H1 (cell line): ENCODE data around the gene FRMD4A. TPM values are rescaled to one million over a fixed set of nuclear protein-coding genes. Genes with fewer than 3 reads are reported as not detected.

Experiments used
- CTCF ChIA-PET: fragments of 300-600 bp; sonication (Branson Sonifier 250); formaldehyde crosslinking; loops from one replicate; lab custom pipeline; 2021; ENCODE audit not compliant: partially characterized antibody; lab: Charles Lee
- POLR2A ChIA-PET: fragments of 300-600 bp; sonication (Branson Sonifier 250); formaldehyde crosslinking; loops from one replicate; lab custom pipeline; 2021; ENCODE audit warnings: inconsistent platforms; ENCODE audit not compliant: partially characterized antibody; lab: Charles Lee
- DNase-seq, 2 experiments: peaks; one replicate each; pipeline versions ENCODE4 v3.0.0 to v3.0.0-alpha.2; 2010 to 2022; ENCODE audit warnings: low spot score in 2 of 2, low read depth in 1 of 2, mixed read lengths in 1 of 2
- FAIRE-seq: peaks from 2 replicates; lab custom pipeline; 2011; peaks lifted over from hg19 to GRCh38; lab: Jason Lieb, UNC
- H2AFZ ChIP-seq: 2 replicates; pipeline ENCODE4 v1.8.1; 2012; ENCODE audit warnings: low read length, inconsistent platforms
- H2AK5ac ChIP-seq: 2 replicates; pipeline ENCODE4 v1.6.1; 2013; ENCODE audit warnings: low read depth, low read length
- H2BK120ac ChIP-seq: replicated peaks from 2 replicates; pipeline ENCODE3; 2013; ENCODE audit warnings: low read depth, low read length, inconsistent platforms
- H2BK12ac ChIP-seq: 2 replicates; pipeline ENCODE4 v1.6.1; 2013; ENCODE audit warnings: low read depth, low read length
- H2BK15ac ChIP-seq: 2 replicates; pipeline ENCODE4 v1.6.1; 2013; ENCODE audit warnings: low read length
- H2BK20ac ChIP-seq: 2 replicates; pipeline ENCODE4 v1.6.1; 2013; ENCODE audit warnings: low read length
- H2BK5ac ChIP-seq: 2 replicates; pipeline ENCODE4 v1.6.1; 2013; ENCODE audit warnings: low read depth, low read length
- H3K14ac ChIP-seq: 2 replicates; pipeline ENCODE4 v1.6.1; 2013; ENCODE audit warnings: inconsistent platforms; ENCODE audit not compliant: insufficient read length
- H3K18ac ChIP-seq: 2 replicates; pipeline ENCODE4 v1.6.1; 2013; ENCODE audit warnings: low read length; ENCODE audit errors: extremely low read depth
- H3K23ac ChIP-seq: 2 replicates; pipeline ENCODE4 v1.6.1; 2013; ENCODE audit warnings: inconsistent platforms; ENCODE audit not compliant: insufficient read length
- H3K23me2 ChIP-seq: 2 replicates; pipeline ENCODE4 v1.6.1; 2013; ENCODE audit warnings: low read depth, low read length
- H3K27ac ChIP-seq: 2 replicates; pipeline ENCODE4 v1.6.1; 2011; ENCODE audit warnings: low read depth, low read length, inconsistent platforms
- H3K27me3 ChIP-seq, 4 experiments: replicated peaks in 1 of 4; 1 replicate in 1 of 4; 2 replicates in 3 of 4; pipeline versions ENCODE4 v1.6.1 to v1.8.1; 2011 to 2013; ENCODE audit warnings: low read length in 3 of 4, mild to moderate bottlenecking in 3 of 4, inconsistent platforms in 2 of 4, mixed read lengths in 2 of 4, moderate library complexity in 1 of 4; ENCODE audit not compliant: control insufficient read depth in 3 of 4, insufficient read depth in 3 of 4; ENCODE audit errors: extremely low read depth in 1 of 4
- H3K36me3 ChIP-seq, 4 experiments: 2 replicates each; pipeline versions ENCODE4 v1.6.1 to v1.8.1; 2011 to 2013; ENCODE audit warnings: mild to moderate bottlenecking in 4 of 4, low read length in 3 of 4, moderate library complexity in 2 of 4, control low read depth in 1 of 4, inconsistent platforms in 1 of 4; ENCODE audit not compliant: insufficient read depth in 4 of 4, control insufficient read depth in 2 of 4
- H3K4ac ChIP-seq: replicated peaks from 2 replicates; pipeline ENCODE3; 2013; ENCODE audit warnings: low read length, low read depth, mixed read lengths, inconsistent platforms; ENCODE audit not compliant: insufficient read length
- H3K4me1 ChIP-seq, 4 experiments: replicated peaks in 1 of 4; 1 replicate in 1 of 4; 2 replicates in 3 of 4; pipeline versions ENCODE4 v1.6.1 to v1.8.1; 2011 to 2013; ENCODE audit warnings: low read length in 3 of 4, inconsistent platforms in 2 of 4, mixed read lengths in 1 of 4; ENCODE audit not compliant: insufficient read depth in 4 of 4, control insufficient read depth in 3 of 4
- H3K4me2 ChIP-seq, 2 experiments: 2 replicates each; pipeline versions ENCODE4 v1.6.1 to v1.8.1; 2011 to 2013; ENCODE audit warnings: low read depth in 2 of 2, low read length in 2 of 2, control low read depth in 1 of 2, inconsistent platforms in 1 of 2, mild to moderate bottlenecking in 1 of 2; ENCODE audit not compliant: insufficient read depth in 1 of 2
- H3K4me3 ChIP-seq, 4 experiments: fragments of 200-600, 300-600 bp in 1 of 4; sonication (generic), shearing (Covaris generic), sonication (Bioruptor Twin) in 1 of 4; 2 replicates each; pipeline versions ENCODE4 v1.5.1 to v1.8.1; 2011 to 2016; ENCODE audit warnings: low read length in 4 of 4, low read depth in 3 of 4, control low read depth in 2 of 4, inconsistent platforms in 2 of 4, mild to moderate bottlenecking in 2 of 4, mixed read lengths in 1 of 4, moderate library complexity in 1 of 4; ENCODE audit not compliant: insufficient read depth in 2 of 4; ENCODE audit errors: extremely low read depth in 1 of 4
- H3K56ac ChIP-seq: replicated peaks from 2 replicates; pipeline ENCODE3; 2013; ENCODE audit warnings: low read depth, mild to moderate bottlenecking, mixed read lengths, low read length, inconsistent platforms; ENCODE audit not compliant: insufficient read length
- H3K79me1 ChIP-seq: 2 replicates; pipeline ENCODE4 v1.6.1; 2013; ENCODE audit warnings: low read depth, low read length, control low read depth
- H3K79me2 ChIP-seq, 2 experiments: 2 replicates each; pipeline versions ENCODE4 v1.6.1 to v1.8.1; 2012 to 2013; ENCODE audit warnings: low read length in 2 of 2, mild to moderate bottlenecking in 2 of 2, inconsistent platforms in 1 of 2; ENCODE audit not compliant: insufficient read depth in 2 of 2, control insufficient read depth in 1 of 2
- H3K9ac ChIP-seq, 4 experiments: replicated peaks in 1 of 4; 1 replicate in 1 of 4; 2 replicates in 3 of 4; pipeline versions ENCODE4 v1.6.1 to v1.8.1; 2011 to 2013; ENCODE audit warnings: low read depth in 3 of 4, low read length in 3 of 4, control low read depth in 2 of 4, mild to moderate bottlenecking in 2 of 4, moderate library complexity in 2 of 4, inconsistent platforms in 1 of 4; ENCODE audit errors: extremely low read depth in 1 of 4
- H3K9me3 ChIP-seq, 2 experiments: 2 replicates each; pipeline versions ENCODE4 v1.6.1 to v1.8.1; 2012 to 2013; ENCODE audit warnings: mild to moderate bottlenecking in 2 of 2, moderate library complexity in 2 of 2, control low read depth in 1 of 2, inconsistent platforms in 1 of 2, low read depth in 1 of 2, low read length in 1 of 2, mixed read lengths in 1 of 2; ENCODE audit not compliant: insufficient read depth in 2 of 2
- H4K20me1 ChIP-seq, 2 experiments: replicated peaks in 1 of 2; 2 replicates each; pipeline versions ENCODE3 to v1.8.1; 2011 to 2013; ENCODE audit warnings: inconsistent platforms in 2 of 2, low read length in 2 of 2, mild to moderate bottlenecking in 1 of 2; ENCODE audit not compliant: insufficient read depth in 2 of 2, control insufficient read depth in 1 of 2
- H4K5ac ChIP-seq: 2 replicates; pipeline ENCODE4 v1.6.1; 2013; ENCODE audit warnings: low read length, low read depth, mixed read lengths, inconsistent platforms; ENCODE audit not compliant: insufficient read length
- H4K8ac ChIP-seq: 2 replicates; pipeline ENCODE4 v1.8.0; 2013; ENCODE audit warnings: mild to moderate bottlenecking, moderate library complexity, low read length, inconsistent platforms; ENCODE audit not compliant: insufficient read depth; ENCODE audit errors: extremely low read depth
- H4K91ac ChIP-seq: replicated peaks from 2 replicates; pipeline ENCODE3; 2013; ENCODE audit warnings: low read length, mixed read lengths, inconsistent platforms; ENCODE audit not compliant: insufficient read length
- BACH1 ChIP-seq: IDR thresholded peaks from 2 replicates; pipeline ENCODE4 v1.6.1; 2012; ENCODE audit warnings: low read length, improper control_type of control experiment
- CREB1 ChIP-seq: IDR thresholded peaks from 2 replicates; pipeline ENCODE4 v1.6.1; 2012; ENCODE audit warnings: inconsistent platforms
- POLR2AphosphoS5 ChIP-seq: IDR thresholded peaks from 2 replicates; pipeline ENCODE4 v1.6.1; 2011; ENCODE audit warnings: low read depth, low read length
- POU5F1 ChIP-seq: IDR thresholded peaks from 2 replicates; pipeline ENCODE4 v1.6.1; 2011; ENCODE audit warnings: low read depth, mild to moderate bottlenecking, low read length, moderate library complexity
- TAF7 ChIP-seq: optimal IDR thresholded peaks from 2 replicates; pipeline ENCODE3; 2011; ENCODE audit warnings: low read depth, mild to moderate bottlenecking, inconsistent platforms, low read length, moderate library complexity, borderline replicate concordance
- WGBS, 2 experiments: shearing (Covaris generic) in 1 of 2; methylation state at CpG; one replicate each; pipeline versions ENCODE4 v1.1.6 to v1.1.7; 2013 to 2015; ENCODE audit warnings: low lambda C conversion rate in 2 of 2, mixed read lengths in 2 of 2, inconsistent platforms in 1 of 2, low coverage in 1 of 2, missing lambda C conversion rate in 1 of 2; ENCODE audit not compliant: insufficient replicate concordance in 2 of 2, insufficient coverage in 1 of 2, insufficient read length in 1 of 2; ENCODE audit errors: extremely low coverage in 1 of 2, missing lambda C conversion rate in 1 of 2; 5-methylcytosine and 5-hydroxymethylcytosine counted together
- polyA plus RNA-seq, 7 experiments: library from polyadenylated mRNA; depleted of rRNA in 3 of 7; stranded (reverse) in 5 of 7; unstranded in 2 of 7; fragments of >200 nt in 5 of 7; fragments of 200-250 nt in 2 of 7; gene quantifications; 1 replicate in 5 of 7; 2 replicates in 1 of 7; 4 replicates in 1 of 7; pipeline versions ENCODE4 v1.2.1 to v1.2.3, GENCODE V29; 2011 to 2013; ENCODE audit warnings: missing spikeins in 2 of 7, mixed read lengths in 2 of 7
- total RNA-seq: library from RNA; stranded (reverse); fragmentation: NEBNext Ultra II Directional; extraction: Animal tissue kit (Norgen Biotek cat#: 25700); gene quantifications from 2 replicates; pipeline ENCODE4 v1.2.1, GENCODE V29; 2021

FRMD4A gene
- total and polyA plus RNA-seq, 2 of the 8 experiments (the other 6 are each of a cell fraction or from before 2014, with no cell fraction given): 38.6 to 39.6 TPM

- no peak overlapping the region for H3K56ac ChIP-seq
- H3K79me2 ChIP-seq: no peaks in the 10 kb centered on the region
- no peak overlapping the region for H2BK15ac ChIP-seq
- H4K8ac ChIP-seq: no peak overlapping the region
- H2AFZ ChIP-seq: no peak overlapping the region; the same call in 1 of the 2 replicates
- H3K27ac ChIP-seq: no peak overlapping the region
- H3K4ac ChIP-seq: no peak overlapping the region
- WGBS, 2 experiments: 90% methylated on average over 1 of the region's 1 CpG; no CpG with 5 or more reads in 1 of the 2 experiments
- no peaks in the 10 kb centered on the region for H3K9me3 ChIP-seq
- ChIA-PET POLR2A (no interaction called here), CTCF (interaction anchor here (0.7 to 2.5 kb wide), 9 partner anchors 13 to 379 kb away, joined by 3 to 11 read pairs (median 3); no protein-coding TSS in a partner anchor)
- no peak overlapping the region for H4K91ac ChIP-seq
- H4K5ac ChIP-seq: no peak overlapping the region
- no peak overlapping the region for H3K9ac ChIP-seq
- TF ChIP-seq BACH1 (no peak), CREB1 (no peak), POU5F1 (no peak), POLR2AphosphoS5 (no peak), TAF7 (no peak)
- TF ChIP-seq, all 59 proteins: peak for 0
- no peaks in the 10 kb centered on the region for H4K20me1 ChIP-seq
- no peaks in the 10 kb centered on the region for H3K79me1 ChIP-seq
- no peaks in the 10 kb centered on the region for H3K23me2 ChIP-seq
- no peak overlapping the region for H2BK5ac ChIP-seq
- FAIRE-seq (no peak), DNase-seq (no peak)
- H3K27me3 ChIP-seq: no peaks in the 10 kb centered on the region
- H2BK120ac ChIP-seq: no peak overlapping the region
- 0 out of 7 replicates have a peak, but pooled peaks cover 0 to 2% (median 0%) of the 10 kb centered on the region in 4 experiments for H3K4me1 ChIP-seq
- H3K36me3 ChIP-seq: no peaks in the 10 kb centered on the region
- no peak overlapping the region for H2BK12ac ChIP-seq
- H3K4me3 ChIP-seq: no peak overlapping the region
- no peak overlapping the region for H3K4me2 ChIP-seq
- no peak overlapping the region for H2BK20ac ChIP-seq
- no peak overlapping the region for H3K18ac ChIP-seq
- H3K23ac ChIP-seq: no peak overlapping the region
- no peak overlapping the region for H3K14ac ChIP-seq
- no peak overlapping the region for H2AK5ac ChIP-seq
These were observed 22.7 kb upstream of the FRMD4A start for GRCh38 chr10:14353291-14353913.
